ENCODE data around the gene CFAP43. TPM values are rescaled to one million over a fixed set of nuclear protein-coding genes. Genes with fewer than 3 reads are reported as not detected.

CFAP43 gene
- total RNA-seq: 0.50 TPM

- DNase-seq (ENCODE audit: low spot score) (peak; percentile 99), ATAC-seq (peak; percentile 99)
Observed at GRCh38 chr10:104231784-104232612, at the start of gene CFAP43. CFAP43 (minus strand) TSS chr10:104232364; CDS start chr10:104232246, 118 bp downstream.

GRCh38 chr10:104281694-104282093 is 49.5 kb upstream of the CFAP43 start:
- ATAC-seq (no peak), DNase-seq (ENCODE audit: low spot score) (no peak)

- ATAC-seq: no peak
- no peak for DNase-seq (ENCODE audit: low spot score)
Observed at GRCh38 chr10:104279550-104280259, 47.5 kb upstream of the CFAP43 start.

- ATAC-seq: no peak
- no peak for DNase-seq (ENCODE audit: low spot score)
Observed at GRCh38 chr10:104277785-104278184, 45.6 kb upstream of the CFAP43 start.

- DNase-seq (ENCODE audit: low spot score): no peak
Observed at GRCh38 chr10:104276192-104276591, 44.0 kb upstream of the CFAP43 start.

GRCh38 chr10:104274762-104275721 is 42.9 kb upstream of the CFAP43 start:
- ATAC-seq: peak; percentile 90
- DNase-seq (ENCODE audit: low spot score): no peak

More at GRCh38 chr10:104276192-104276591, 44.0 kb upstream of the CFAP43 start:
- no peak for ATAC-seq

- peak; percentile 5 for ATAC-seq
- DNase-seq (ENCODE audit: low spot score): no peak
Observed at GRCh38 chr10:104273899-104274575, 41.9 kb upstream of the CFAP43 start.

GRCh38 chr10:104273286-104273685 is 41.1 kb upstream of the CFAP43 start:
- ATAC-seq (no peak), DNase-seq (ENCODE audit: low spot score) (no peak)

- ATAC-seq (peak; percentile 95), DNase-seq (ENCODE audit: low spot score) (peak; percentile 94)
Observed at GRCh38 chr10:104268713-104269645, 36.8 kb upstream of the CFAP43 start, which contains the start of gene GSTO2. GSTO2 (plus strand) TSS chr10:104269184; CDS start chr10:104274916, 5,732 bp downstream.

- ATAC-seq (peak; percentile 10), DNase-seq (ENCODE audit: low spot score) (no peak)
Observed at GRCh38 chr10:104268405-104268712, 36.2 kb upstream of the CFAP43 start.

- DNase-seq (ENCODE audit: low spot score) (no peak), ATAC-seq (no peak)
Observed at GRCh38 chr10:104267721-104268404, 35.7 kb upstream of the CFAP43 start.

GRCh38 chr10:104264783-104265182 is 32.6 kb upstream of the CFAP43 start:
- peak; percentile 12 for ATAC-seq

GRCh38 chr10:104262055-104262454 is 29.9 kb upstream of the CFAP43 start:
- ATAC-seq (no peak), DNase-seq (ENCODE audit: low spot score) (no peak)

More at GRCh38 chr10:104264783-104265182, 32.6 kb upstream of the CFAP43 start:
- no peak for DNase-seq (ENCODE audit: low spot score)

- DNase-seq (ENCODE audit: low spot score): no peak
- no peak for ATAC-seq
Observed at GRCh38 chr10:104260775-104261115, 28.6 kb upstream of the CFAP43 start.

GRCh38 chr10:104259999-104260774 is 28.0 kb upstream of the CFAP43 start:
- ATAC-seq: no peak
- DNase-seq (ENCODE audit: low spot score): no peak

GRCh38 chr10:104259456-104259855 is 27.3 kb upstream of the CFAP43 start:
- DNase-seq (ENCODE audit: low spot score): no peak
- ATAC-seq: no peak

GRCh38 chr10:104258209-104258608 is 26.0 kb upstream of the CFAP43 start:
- ATAC-seq (peak; percentile 12), DNase-seq (ENCODE audit: low spot score) (no peak)

GRCh38 chr10:104257235-104257634 is 25.1 kb upstream of the CFAP43 start:
- no peak for DNase-seq (ENCODE audit: low spot score)
- no peak for ATAC-seq
